T-cell (primary cell): Measurements from ENCODE around the gene MGST2. TPM values are rescaled to one million over a fixed set of nuclear protein-coding genes. Genes with fewer than 3 reads are reported as not detected.

Experiments
- ATAC-seq, 4 experiments: fragments of 200-7000 bp in 3 of 4; fragments of 150-1000 bp in 1 of 4; cut with Tn5 transposase; replicated peaks in 1 of 4; 1 replicate in 3 of 4; 2 replicates in 1 of 4; pipeline ENCODE4 v1.10.0; 2021; ENCODE audit warnings: moderate library complexity in 3 of 4, mild to moderate bottlenecking in 2 of 4, moderate number of reproducible peaks in 1 of 4
- CTCF ChIA-PET, 2 donors: fragments of 300-600 bp; sonication (Branson Sonifier 250); formaldehyde crosslinking; loops; one replicate each; lab custom pipeline; 2022; ENCODE audit warnings: antibody characterized with exemption in 2 of 2; lab: Charles Lee
- POLR2A ChIA-PET, 2 donors: fragments of 300-600 bp; sonication (Branson Sonifier 250); formaldehyde crosslinking; loops; one replicate each; lab custom pipeline; 2022; ENCODE audit warnings: antibody characterized with exemption in 2 of 2; lab: Charles Lee
- DNase-seq, 35 experiments: peaks; one replicate each; pipeline versions ENCODE4 v3.0.0 to v3.0.0-alpha.2; 2013 to 2023
- H3K27ac ChIP-seq: one replicate; pipeline ENCODE4 v1.5.1; 2013; ENCODE audit warnings: low read length
- H3K27me3 ChIP-seq, 2 experiments: replicated peaks in 1 of 2; 1 replicate in 1 of 2; 2 replicates in 1 of 2; pipeline versions ENCODE4 v1.6.1 to v1.7.0; 2013; ENCODE audit warnings: low read length in 1 of 2, mixed read lengths in 1 of 2; ENCODE audit not compliant: control insufficient read depth in 2 of 2, insufficient read depth in 2 of 2; ENCODE audit errors: extremely low read depth in 1 of 2
- H3K36me3 ChIP-seq, 2 donors: 1 replicate in 1 of 2; 2 replicates in 1 of 2; pipeline versions ENCODE4 v1.6.1 to v1.7.0; 2013; ENCODE audit warnings: low read length in 1 of 2; ENCODE audit not compliant: control insufficient read depth in 2 of 2, insufficient read depth in 1 of 2; ENCODE audit errors: extremely low read depth in 1 of 2
- H3K4me1 ChIP-seq, 2 experiments: 1 replicate in 1 of 2; 2 replicates in 1 of 2; pipeline versions ENCODE4 v1.6.1 to v1.7.0; 2013; ENCODE audit warnings: low read length in 2 of 2, mixed read lengths in 1 of 2; ENCODE audit not compliant: insufficient read depth in 2 of 2, control insufficient read depth in 1 of 2; ENCODE audit errors: extremely low read depth in 1 of 2
- H3K4me3 ChIP-seq, 2 donors: 1 replicate in 1 of 2; 2 replicates in 1 of 2; pipeline versions ENCODE4 v1.5.1 to v1.7.0; 2013; ENCODE audit warnings: mild to moderate bottlenecking in 2 of 2, low read length in 1 of 2, moderate library complexity in 1 of 2; ENCODE audit not compliant: control insufficient read depth in 1 of 2; ENCODE audit errors: extremely low read depth in 1 of 2
- H3K9me3 ChIP-seq: 2 replicates; pipeline ENCODE4 v1.7.0; 2013
- H3K27ac Mint-ChIP-seq, 2 donors: one replicate each; pipeline ENCODE4 v1.8.0; 2020 to 2021; ENCODE audit warnings: mild to moderate bottlenecking in 2 of 2, mixed read lengths in 2 of 2
- H3K27me3 Mint-ChIP-seq, 2 donors: one replicate each; pipeline ENCODE4 v1.8.0; 2021 to 2022; ENCODE audit warnings: mixed read lengths in 2 of 2
- H3K36me3 Mint-ChIP-seq: one replicate; pipeline ENCODE4 v1.8.0; 2021; ENCODE audit warnings: mixed read lengths
- H3K4me1 Mint-ChIP-seq, 3 donors: one replicate each; pipeline ENCODE4 v1.8.0; 2020 to 2022; ENCODE audit warnings: mixed read lengths in 3 of 3, mild to moderate bottlenecking in 1 of 3
- H3K4me3 Mint-ChIP-seq, 3 donors: one replicate each; pipeline ENCODE4 v1.8.0; 2020 to 2022; ENCODE audit warnings: mild to moderate bottlenecking in 3 of 3, mixed read lengths in 3 of 3, moderate library complexity in 3 of 3
- H3K9me3 Mint-ChIP-seq, 3 donors: one replicate each; pipeline ENCODE4 v1.8.0; 2020 to 2022; ENCODE audit warnings: mixed read lengths in 3 of 3
- WGBS: methylation state at CpG from one replicate; pipeline ENCODE4 v1.1.5; 2013; ENCODE audit warnings: missing lambda C conversion rate; ENCODE audit not compliant: insufficient coverage; 5-methylcytosine and 5-hydroxymethylcytosine counted together
- total RNA-seq, 35 experiments: library from RNA in 6 of 35; stranded (reverse) in 6 of 35; fragments of 120-200 nt in 1 of 35; gene quantifications; one replicate each; pipeline versions ENCODE4 v1.2.1 to v1.2.4 and lab custom pipeline; 2013 to 2026

MGST2 gene
- total RNA-seq, 5 donors from 2014 or later (not counting 1 experiment from before 2014, with no cell fraction given): 1.9 to 6.2 (median 3.1) TPM

- ChIA-PET POLR2A (no interaction called here), CTCF (interaction anchor here (0.8 to 1.1 kb wide), 2 partner anchors 12 to 62 kb away, joined by 3 read pairs; no protein-coding TSS in a partner anchor)
- Mint-ChIP-seq H3K27me3 (no peaks in the 10 kb centered on the region), H3K9me3 (no peaks in the 10 kb centered on the region), H3K4me1 (peaks cover 19 to 26% (median 19%) of the 10 kb centered on the region in 3 donors), H3K4me3 (no peak overlapping the region), H3K36me3 (no peaks in the 10 kb centered on the region), H3K27ac (no peak overlapping the region)
- peaks cover 9 to 19% of the 10 kb centered on the region in 2 experiments for H3K4me1 ChIP-seq
- no peak overlapping the region for H3K27ac ChIP-seq
- no peak overlapping the region for H3K4me3 ChIP-seq
- WGBS: no CpG with 5 or more reads among the region's 2 CpGs
- no peak for DNase-seq
- ATAC-seq: no peak
- no peaks in the 10 kb centered on the region for H3K9me3 ChIP-seq
- no peaks in the 10 kb centered on the region for H3K36me3 ChIP-seq
- H3K27me3 ChIP-seq: peaks cover 0 to 6% of the 10 kb centered on the region in 2 experiments
These were observed 1.2 kb upstream of the MGST2 start for GRCh38 chr4:139664442-139664841.

GRCh38 chr4:139665079-139665689 lies 435 bp upstream of the MGST2 start:
- Histone ChIP-seq H3K27ac (peak overlapping the region; percentile 47), H3K9me3 (no peaks in the 10 kb centered on the region), H3K27me3 (peaks cover 0 to 6% of the 10 kb centered on the region in 2 experiments), H3K4me1 (peaks cover 9 to 19% of the 10 kb centered on the region in 2 experiments), H3K36me3 (no peaks in the 10 kb centered on the region), H3K4me3 (peak overlapping the region; percentile 71 to 88)
- 100% methylated on average over 2 of the region's 10 CpGs for WGBS
- Mint-ChIP-seq H3K9me3 (no peaks in the 10 kb centered on the region), H3K4me1 (peaks cover 19 to 26% (median 19%) of the 10 kb centered on the region in 3 donors), H3K4me3 (peak overlapping the region; percentile 89 to 94 (median 90)), H3K36me3 (no peaks in the 10 kb centered on the region), H3K27me3 (no peaks in the 10 kb centered on the region), H3K27ac (peak overlapping the region; percentile 65 to 82)
- CTCF ChIA-PET: interaction anchor here (0.8 to 2.0 kb wide), 3 partner anchors 9 to 63 kb away, joined by 3 to 16 read pairs (median 12); no protein-coding TSS in a partner anchor
- ATAC-seq (no peak), DNase-seq (no peak)
- POLR2A ChIA-PET: no interaction called here

GRCh38 chr4:139666735-139667281 lies 1.2 kb downstream of the MGST2 start:
- no peaks in the 10 kb centered on the region for H3K27me3 Mint-ChIP-seq
- H3K4me1 Mint-ChIP-seq: peaks cover 19 to 26% (median 19%) of the 10 kb centered on the region in 3 donors
- ChIA-PET CTCF (interaction anchor here (0.6 to 2.0 kb wide), 4 partner anchors 10 to 102 kb away, joined by 3 to 16 read pairs (median 8); no protein-coding TSS in a partner anchor), POLR2A (no interaction called here)
- H3K9me3 Mint-ChIP-seq: no peaks in the 10 kb centered on the region
- H3K4me3 Mint-ChIP-seq: peak overlapping the region; percentile 89 to 94 (median 90)
- H3K27ac Mint-ChIP-seq: peak overlapping the region; percentile 32 to 82
- WGBS: 62% methylated on average over 9 of the region's 11 CpGs
- ATAC-seq: peak in 3 of 4 experiments; percentile 40 to 54 (median 47)
- Histone ChIP-seq H3K4me1 (peaks cover 9 to 19% of the 10 kb centered on the region in 2 experiments), H3K36me3 (no peaks in the 10 kb centered on the region), H3K4me3 (peak overlapping the region; percentile 71 to 88), H3K9me3 (no peaks in the 10 kb centered on the region), H3K27ac (no peak overlapping the region), H3K27me3 (peaks cover 0 to 6% of the 10 kb centered on the region in 2 experiments)
- peak in 4 of 35 experiments; percentile 4 to 25 (median 8) for DNase-seq
- H3K36me3 Mint-ChIP-seq: no peaks in the 10 kb centered on the region

GRCh38 chr4:139668036-139668435 lies 2.4 kb downstream of the MGST2 start:
- H3K9me3 ChIP-seq: no peaks in the 10 kb centered on the region
- ATAC-seq (no peak), DNase-seq (no peak)
- Mint-ChIP-seq H3K27ac (no peak overlapping the region), H3K27me3 (no peaks in the 10 kb centered on the region), H3K4me1 (peaks cover 19 to 26% (median 19%) of the 10 kb centered on the region in 3 donors), H3K4me3 (no peak overlapping the region), H3K36me3 (no peaks in the 10 kb centered on the region), H3K9me3 (no peaks in the 10 kb centered on the region)
- peaks cover 0 to 6% of the 10 kb centered on the region in 2 experiments for H3K27me3 ChIP-seq
- no peak overlapping the region for H3K4me3 ChIP-seq
- no peaks in the 10 kb centered on the region for H3K36me3 ChIP-seq
- H3K4me1 ChIP-seq: peaks cover 9 to 19% of the 10 kb centered on the region in 2 experiments
- H3K27ac ChIP-seq: no peak overlapping the region
- ChIA-PET CTCF (no interaction called here), POLR2A (no interaction called here)
- WGBS: no CpG with 5 or more reads among the region's 2 CpGs

GRCh38 chr4:139668658-139669201 lies 3.1 kb downstream of the MGST2 start:
- H3K4me1 Mint-ChIP-seq: peaks cover 19 to 26% (median 19%) of the 10 kb centered on the region in 3 donors
- no peak overlapping the region for H3K27ac ChIP-seq
- 90% methylated on average over 4 of the region's 4 CpGs for WGBS
- ChIA-PET CTCF (no interaction called here), POLR2A (no interaction called here)
- H3K27me3 Mint-ChIP-seq: no peaks in the 10 kb centered on the region
- H3K9me3 ChIP-seq: no peaks in the 10 kb centered on the region
- H3K9me3 Mint-ChIP-seq: no peaks in the 10 kb centered on the region
- H3K4me1 ChIP-seq: peaks cover 9 to 19% of the 10 kb centered on the region in 2 experiments
- no peak overlapping the region for H3K27ac Mint-ChIP-seq
- H3K36me3 ChIP-seq: no peaks in the 10 kb centered on the region
- ATAC-seq (no peak), DNase-seq (no peak)
- no peak overlapping the region for H3K4me3 ChIP-seq
- H3K36me3 Mint-ChIP-seq: no peaks in the 10 kb centered on the region
- H3K27me3 ChIP-seq: peaks cover 0 to 6% of the 10 kb centered on the region in 2 experiments
- no peak overlapping the region for H3K4me3 Mint-ChIP-seq

GRCh38 chr4:139669335-139669734 lies 3.7 kb downstream of the MGST2 start:
- no peak overlapping the region for H3K27ac Mint-ChIP-seq
- Histone ChIP-seq H3K27ac (no peak overlapping the region), H3K9me3 (no peaks in the 10 kb centered on the region), H3K4me1 (peaks cover 9 to 19% of the 10 kb centered on the region in 2 experiments), H3K27me3 (peaks cover 0 to 6% of the 10 kb centered on the region in 2 experiments), H3K36me3 (no peaks in the 10 kb centered on the region), H3K4me3 (no peak overlapping the region)
- CTCF ChIA-PET: no interaction called here
- POLR2A ChIA-PET: no interaction called here
- 87% methylated on average over 3 of the region's 6 CpGs for WGBS
- no peaks in the 10 kb centered on the region for H3K9me3 Mint-ChIP-seq
- DNase-seq (no peak), ATAC-seq (no peak)
- H3K4me1 Mint-ChIP-seq: peaks cover 19 to 26% (median 19%) of the 10 kb centered on the region in 3 donors
- no peak overlapping the region for H3K4me3 Mint-ChIP-seq
- no peaks in the 10 kb centered on the region for H3K27me3 Mint-ChIP-seq
- H3K36me3 Mint-ChIP-seq: no peaks in the 10 kb centered on the region
